Right lobe of liver (tissue), 6 donors: ENCODE data around the gene INVS. TPM values are rescaled to one million over a fixed set of nuclear protein-coding genes. Genes with fewer than 3 reads are reported as not detected.

ENCODE experiments used
- ATAC-seq, 4 donors: fragments of 200-7000 bp; cut with Tn5 transposase; one replicate each; pipeline ENCODE4 v1.9.1; 2020; ENCODE audit warnings: mild to moderate bottlenecking in 4 of 4, moderate library complexity in 4 of 4
- DNase-seq, 3 donors: peaks; one replicate each; pipeline ENCODE4 v3.0.0-alpha.2; 2020
- H3K27ac ChIP-seq, 3 donors: fragments of 200-600 bp; one replicate each; pipeline ENCODE4 v1.8.0; 2022
- H3K27me3 ChIP-seq, 2 donors: fragments of 200-600 bp; one replicate each; pipeline ENCODE4 v1.8.0; 2022
- H3K36me3 ChIP-seq, 4 donors: fragments of 200-600 bp; sonication (generic) in 1 of 4; one replicate each; pipeline versions ENCODE4 v1.5.1 to v1.8.0; 2017 to 2022; ENCODE audit warnings: control low read depth in 1 of 4
- H3K4me1 ChIP-seq, 4 donors: fragments of 200-600 bp; sonication (generic) in 1 of 4; one replicate each; pipeline versions ENCODE4 v1.5.1 to v1.8.0; 2017 to 2022; ENCODE audit warnings: control low read depth in 1 of 4
- H3K4me3 ChIP-seq, 3 donors: fragments of 200-600 bp; one replicate each; pipeline ENCODE4 v1.8.0; 2022
- H3K9me3 ChIP-seq, 4 donors: fragments of 200-600 bp; sonication (generic) in 1 of 4; one replicate each; pipeline versions ENCODE4 v1.5.1 to v1.8.0; 2017 to 2022; ENCODE audit warnings: control low read depth in 1 of 4
- POLR2A ChIP-seq: fragments of 450-650 bp; IDR thresholded peaks from one replicate; pipeline ENCODE4 v1.6.1; 2017; ENCODE audit warnings: antibody characterized with exemption, mild to moderate bottlenecking
- WGBS: methylation state at CpG from one replicate; pipeline ENCODE4 v1.1.6; 2018; ENCODE audit warnings: low coverage, low lambda C conversion rate; ENCODE audit not compliant: insufficient coverage; ENCODE audit errors: missing lambda C conversion rate; 5-methylcytosine and 5-hydroxymethylcytosine counted together
- intact Hi-C, 2 donors: fragments of 100-400 bp; cut with DNase I; formaldehyde crosslinking; loops; one replicate each; pipeline versions ENCODE4 v1.11.2 to v1.14.1; 2022
- total RNA-seq, 6 experiments: library from RNA; depleted of rRNA in 2 of 6; stranded (reverse); fragments of >200 nt in 2 of 6; fragmentation: NEBNext Ultra II Directional in 3 of 6; extraction: Animal tissue kit (Norgen Biotek cat#: 25700) in 3 of 6; gene quantifications; one replicate each; pipeline versions ENCODE4 v1.1.0 to v1.2.4, GENCODE V29; 2016 to 2023
- TF ChIP-seq, protein P1 (sequence below), 4 donors: fragments of 200-600 bp in 3 of 4; fragments of 450-650 bp in 1 of 4; IDR thresholded peaks; one replicate each; pipeline versions ENCODE4 v1.5.1 to v1.8.0; 2016 to 2022; ENCODE audit warnings: antibody characterized with exemption in 4 of 4, mild to moderate bottlenecking in 2 of 4
- donor health status: DM: no; HTN: yes; CAD: no.
- donor health status: DM: no; HTN: no; CAD: no.
- donor health status: DM: no; HTN: no; CAD: no.
- donor health status: DM: no; HTN: yes; CAD: no.
- donor health status: DM: no; HTN: yes; CAD: no.

Gene INVS
- total RNA-seq, 6 experiments from 2014 or later = 10.6 to 23.2 (median 16.8) TPM

DNA sequence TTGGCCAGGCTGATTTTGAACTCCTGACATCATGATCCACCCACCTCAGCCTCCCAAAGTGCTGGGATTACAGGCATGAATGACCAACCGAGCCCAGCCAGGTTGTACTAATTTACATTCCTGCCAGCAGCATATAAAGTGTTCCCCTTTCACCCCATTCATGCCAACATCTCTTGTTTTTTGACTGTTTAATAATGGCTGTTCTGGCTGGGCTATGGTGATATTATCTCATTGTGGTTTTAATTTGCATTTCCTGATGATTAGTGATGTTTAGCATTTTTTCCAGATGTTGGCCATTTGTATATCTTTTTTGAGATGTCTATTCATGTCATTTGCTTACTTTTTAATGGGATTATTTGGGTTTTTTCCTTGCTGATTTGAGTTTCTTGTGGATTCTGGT, 87.3 kb downstream of the INVS start:
- Histone ChIP-seq H3K4me1 (no peaks in the 10 kb centered on the region), H3K36me3 (no peaks in the 10 kb centered on the region), H3K27ac (no peak overlapping the region), H3K9me3 (peaks cover 0 to 12% (median 1%) of the 10 kb centered on the region in 4 donors), H3K27me3 (no peaks in the 10 kb centered on the region), H3K4me3 (no peak overlapping the region)
- intact Hi-C loops = no loop called here
- WGBS = 100% methylated on average over 1 of the region's 1 CpG
- TF ChIP-seq POLR2A = no peak
- TF ChIP-seq, protein P1, sequence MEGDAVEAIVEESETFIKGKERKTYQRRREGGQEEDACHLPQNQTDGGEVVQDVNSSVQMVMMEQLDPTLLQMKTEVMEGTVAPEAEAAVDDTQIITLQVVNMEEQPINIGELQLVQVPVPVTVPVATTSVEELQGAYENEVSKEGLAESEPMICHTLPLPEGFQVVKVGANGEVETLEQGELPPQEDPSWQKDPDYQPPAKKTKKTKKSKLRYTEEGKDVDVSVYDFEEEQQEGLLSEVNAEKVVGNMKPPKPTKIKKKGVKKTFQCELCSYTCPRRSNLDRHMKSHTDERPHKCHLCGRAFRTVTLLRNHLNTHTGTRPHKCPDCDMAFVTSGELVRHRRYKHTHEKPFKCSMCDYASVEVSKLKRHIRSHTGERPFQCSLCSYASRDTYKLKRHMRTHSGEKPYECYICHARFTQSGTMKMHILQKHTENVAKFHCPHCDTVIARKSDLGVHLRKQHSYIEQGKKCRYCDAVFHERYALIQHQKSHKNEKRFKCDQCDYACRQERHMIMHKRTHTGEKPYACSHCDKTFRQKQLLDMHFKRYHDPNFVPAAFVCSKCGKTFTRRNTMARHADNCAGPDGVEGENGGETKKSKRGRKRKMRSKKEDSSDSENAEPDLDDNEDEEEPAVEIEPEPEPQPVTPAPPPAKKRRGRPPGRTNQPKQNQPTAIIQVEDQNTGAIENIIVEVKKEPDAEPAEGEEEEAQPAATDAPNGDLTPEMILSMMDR (IDR thresholded peaks at IDR 0.05) = no peak
- ATAC-seq (no peak), DNase-seq (no peak)

DNA sequence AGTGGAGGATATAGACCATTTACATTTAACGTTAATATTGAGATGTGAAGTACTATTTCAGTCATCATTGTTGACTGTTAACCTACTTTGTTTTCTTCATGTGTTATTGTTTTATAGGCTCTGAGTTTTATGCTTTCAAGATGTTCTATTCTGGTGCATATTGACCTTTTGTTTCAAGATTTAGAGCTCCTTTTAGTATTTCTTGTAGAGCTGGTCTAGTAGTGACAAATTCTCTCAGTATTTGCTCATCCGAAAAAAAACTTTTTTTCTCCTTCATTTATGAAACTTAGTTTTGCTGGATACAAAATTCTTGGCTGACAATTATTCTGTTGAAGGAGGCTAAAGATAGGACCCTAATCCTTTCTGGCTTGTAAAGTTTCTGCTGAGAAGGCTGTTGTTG, 91.3 kb downstream of the INVS start:
- Histone ChIP-seq H3K27ac (no peak overlapping the region), H3K4me3 (no peak overlapping the region), H3K36me3 (no peaks in the 10 kb centered on the region), H3K27me3 (no peaks in the 10 kb centered on the region), H3K4me1 (no peaks in the 10 kb centered on the region), H3K9me3 (peaks cover 0 to 12% (median 1%) of the 10 kb centered on the region in 4 donors)
- no peak for ATAC-seq
- intact Hi-C loops = no loop called here
- 100% methylated on average over 2 of the region's 2 CpGs for WGBS
- TF ChIP-seq, protein P1 (IDR thresholded peaks at IDR 0.05) = no peak
- TF ChIP-seq POLR2A = no peak
- no peak for DNase-seq

DNA sequence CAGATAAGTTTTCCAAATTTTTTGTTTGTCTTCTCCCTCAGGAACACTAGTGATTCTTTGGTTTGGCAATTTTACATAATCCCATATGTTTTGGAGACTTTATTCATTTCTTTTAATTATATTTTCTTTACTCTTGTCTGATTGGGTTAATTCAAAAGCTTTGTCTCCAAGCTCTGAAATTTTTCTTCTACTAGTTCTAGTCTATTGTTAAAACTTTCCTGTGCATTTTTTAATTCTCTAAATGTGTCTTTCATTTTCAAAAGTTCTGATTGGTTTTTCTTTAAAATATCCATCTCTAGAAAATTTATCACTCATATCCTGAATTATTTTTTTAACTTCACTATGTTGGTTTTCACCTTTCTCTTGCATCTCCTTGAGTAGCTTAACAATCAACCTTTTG, 92.2 kb downstream of the INVS start:
- intact Hi-C loops = no loop called here
- H3K27me3 ChIP-seq = no peaks in the 10 kb centered on the region
- H3K4me1 ChIP-seq = no peaks in the 10 kb centered on the region
- ATAC-seq = no peak
- H3K27ac ChIP-seq = no peak overlapping the region
- no peak overlapping the region for H3K4me3 ChIP-seq
- H3K36me3 ChIP-seq = no peaks in the 10 kb centered on the region
- H3K9me3 ChIP-seq = peaks cover 0 to 12% (median 1%) of the 10 kb centered on the region in 4 donors
- no peak for TF ChIP-seq POLR2A
- TF ChIP-seq, protein P1 (IDR thresholded peaks at IDR 0.05) = no peak
- no peak for DNase-seq

DNA sequence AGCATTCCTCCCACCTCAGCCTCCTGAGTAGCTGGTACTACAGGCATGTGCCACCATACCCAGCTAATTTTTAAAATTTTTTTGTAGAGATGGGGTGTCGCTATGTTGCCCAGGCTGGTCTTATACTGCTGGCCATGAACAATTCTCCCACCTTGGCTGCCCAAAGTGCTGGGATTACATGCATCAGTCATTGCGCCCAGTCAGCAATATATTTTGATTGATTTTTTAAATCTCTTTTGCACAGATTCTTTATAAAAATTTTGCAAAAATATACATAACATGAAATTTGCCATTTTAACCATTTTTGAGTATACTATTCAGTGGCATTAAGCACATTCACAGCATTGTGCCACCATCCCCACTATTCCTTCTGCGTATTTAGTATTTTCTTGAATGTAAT, 94.0 kb downstream of the INVS start:
- ATAC-seq (no peak), DNase-seq (no peak)
- H3K27me3 ChIP-seq = no peaks in the 10 kb centered on the region
- H3K4me3 ChIP-seq = no peak overlapping the region
- intact Hi-C loops = no loop called here
- TF ChIP-seq POLR2A = no peak
- TF ChIP-seq, protein P1 (IDR thresholded peaks at IDR 0.05) = no peak
- no peaks in the 10 kb centered on the region for H3K36me3 ChIP-seq
- 100% methylated on average over 2 of the region's 3 CpGs for WGBS
- H3K4me1 ChIP-seq = no peaks in the 10 kb centered on the region
- peaks cover 0 to 12% (median 1%) of the 10 kb centered on the region in 4 donors for H3K9me3 ChIP-seq
- H3K27ac ChIP-seq = no peak overlapping the region

DNA sequence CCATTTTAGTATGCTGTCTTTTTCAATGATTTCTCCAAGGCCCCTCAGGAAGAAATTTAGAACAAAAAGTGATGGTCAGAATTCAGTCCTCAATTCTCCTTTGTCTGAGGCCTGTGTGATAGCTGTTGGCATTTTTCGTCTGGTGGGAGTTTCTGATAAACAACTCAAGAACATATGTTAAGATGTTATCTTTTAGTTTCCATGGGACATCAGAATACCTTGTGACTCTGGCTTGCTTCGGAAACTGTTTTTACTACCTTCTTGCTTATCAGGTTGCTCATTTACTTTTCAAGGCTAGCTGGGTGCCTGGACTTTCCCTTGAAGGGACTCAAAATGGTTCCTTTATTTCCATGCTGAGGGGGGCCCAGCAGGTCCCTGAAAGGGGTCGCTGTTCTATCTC, 97.2 kb downstream of the INVS start:
- ATAC-seq (no peak), DNase-seq (no peak)
- Histone ChIP-seq H3K27me3 (no peaks in the 10 kb centered on the region), H3K9me3 (no peaks in the 10 kb centered on the region), H3K36me3 (no peaks in the 10 kb centered on the region), H3K4me3 (no peak overlapping the region), H3K27ac (no peak overlapping the region), H3K4me1 (no peaks in the 10 kb centered on the region)
- TF ChIP-seq POLR2A = no peak
- TF ChIP-seq, protein P1 (IDR thresholded peaks at IDR 0.05) = no peak
- intact Hi-C loops = no loop called here
- 83% methylated on average over 3 of the region's 3 CpGs for WGBS
